ENCODE data around the gene AGPAT4. TPM values are rescaled to one million over a fixed set of nuclear protein-coding genes. Genes with fewer than 3 reads are reported as not detected.
"Not testable (repeated sequence)": the region's sequence is repeated elsewhere in the genome, so short reads cannot be mapped to it uniquely, and the experiment has no call there.

AGPAT4 gene
- total RNA-seq, 1 donor from 2014 or later, result 1.7 TPM

GRCh38 chr6:161235776-161236633 lies 37.9 kb downstream of the AGPAT4 start:
- intact Hi-C loops (cut with micrococcal nuclease), result no loop called here
- ATAC-seq (no peak), DNase-seq (no peak)

- DNase-seq (peak; percentile 62), ATAC-seq (peak; percentile 71)
- intact Hi-C loops (cut with micrococcal nuclease), result no loop called here
Measured at GRCh38 chr6:161233986-161234661, 39.7 kb downstream of the AGPAT4 start.

GRCh38 chr6:161232467-161232866 lies 41.4 kb downstream of the AGPAT4 start:
- DNase-seq (no peak), ATAC-seq (no peak)
- intact Hi-C loops (cut with micrococcal nuclease), result no loop called here

- ATAC-seq (no peak), DNase-seq (no peak)
- intact Hi-C loops (cut with micrococcal nuclease), result no loop called here
Measured at GRCh38 chr6:161232010-161232409, 41.9 kb downstream of the AGPAT4 start.

GRCh38 chr6:161230339-161230738 lies 43.5 kb downstream of the AGPAT4 start:
- intact Hi-C loops (cut with micrococcal nuclease), result no loop called here
- DNase-seq (no peak), ATAC-seq (no peak)

GRCh38 chr6:161228921-161229591 lies 44.8 kb downstream of the AGPAT4 start:
- intact Hi-C loops (cut with micrococcal nuclease), result no loop called here
- DNase-seq (no peak), ATAC-seq (peak; percentile 66)

GRCh38 chr6:161228096-161228495 lies 45.8 kb downstream of the AGPAT4 start:
- intact Hi-C loops (cut with micrococcal nuclease), result no loop called here
- DNase-seq (no peak), ATAC-seq (peak; percentile 50)

- ATAC-seq, result no peak
- DNase-seq, result no peak
- intact Hi-C loops (cut with micrococcal nuclease), result no loop called here
Measured at GRCh38 chr6:161227004-161227960, 46.6 kb downstream of the AGPAT4 start.

- intact Hi-C loops (cut with micrococcal nuclease), result no loop called here
- ATAC-seq (peak; percentile 45), DNase-seq (no peak)
Measured at GRCh38 chr6:161226009-161226964, 47.6 kb downstream of the AGPAT4 start.

GRCh38 chr6:161225681-161226008 lies 48.2 kb downstream of the AGPAT4 start:
- ATAC-seq, result no peak
- DNase-seq, result no peak
- intact Hi-C loops (cut with micrococcal nuclease), result no loop called here

GRCh38 chr6:161224951-161225680 lies 48.7 kb downstream of the AGPAT4 start:
- intact Hi-C loops (cut with micrococcal nuclease); ATAC-seq; DNase-seq: not testable (repeated sequence)

GRCh38 chr6:161223646-161224045 lies 50.2 kb downstream of the AGPAT4 start:
- ATAC-seq (no peak), DNase-seq (no peak)
- intact Hi-C loops (cut with micrococcal nuclease), result no loop called here

GRCh38 chr6:161222706-161223234 lies 51.1 kb downstream of the AGPAT4 start:
- DNase-seq (no peak), ATAC-seq (no peak)
- intact Hi-C loops (cut with micrococcal nuclease), result no loop called here

- ATAC-seq, result no peak
- no peak for DNase-seq
- intact Hi-C loops (cut with micrococcal nuclease), result no loop called here
Measured at GRCh38 chr6:161220346-161220745, 53.5 kb downstream of the AGPAT4 start.

- intact Hi-C loops (cut with micrococcal nuclease), result no loop called here
- DNase-seq, result no peak
- no peak for ATAC-seq
Measured at GRCh38 chr6:161219680-161220079, 54.2 kb downstream of the AGPAT4 start.

- ATAC-seq (no peak), DNase-seq (no peak)
- intact Hi-C loops (cut with micrococcal nuclease), result no loop called here
Measured at GRCh38 chr6:161218222-161218621, 55.6 kb downstream of the AGPAT4 start.

GRCh38 chr6:161217628-161218027 lies 56.2 kb downstream of the AGPAT4 start:
- DNase-seq (no peak), ATAC-seq (no peak)
- intact Hi-C loops (cut with micrococcal nuclease), result no loop called here

Measured in left ventricle myocardium superior (tissue), 1 donor.